Measurements from ENCODE around the gene STARD9. TPM values are rescaled to one million over a fixed set of nuclear protein-coding genes. Genes with fewer than 3 reads are reported as not detected.

The STARD9 gene
- total and polyA plus RNA-seq, 2 experiments from 2014 or later: 1.8 to 6.2 TPM

- no peak overlapping the region for H3K4me3 Mint-ChIP-seq
- Histone ChIP-seq H3K79me2 (replicated peaks; ENCODE audit: insufficient read depth) (no peaks in the 10 kb centered on the region), H3K9me2 (ENCODE audit: insufficient read depth) (0 out of 2 replicates have a peak, but pooled peaks cover 6% of the 10 kb centered on the region), H3K27ac (ENCODE audit: low read depth) (no peak overlapping the region), H3K36me3 (ENCODE audit: insufficient read depth) (no peaks in the 10 kb centered on the region), H4K20me1 (replicated peaks; ENCODE audit: insufficient read depth) (no peaks in the 10 kb centered on the region), H3F3A (replicated peaks; ENCODE audit: low read depth) (no peaks in the 10 kb centered on the region), H3K27me3 (ENCODE audit: insufficient read depth) (no peaks in the 10 kb centered on the region), H3K4me1 (ENCODE audit: insufficient read depth) (no peaks in the 10 kb centered on the region), H3K4me2 (no peak overlapping the region), H3K4me3 (no peak overlapping the region), H2AFZ (no peak overlapping the region)
- TF ChIP-seq ZNF114 (CRISPR knock-in tag; IDR thresholded peaks at IDR 0.05) (no peak), CREB1 (CRISPR knock-in tag; IDR thresholded peaks at IDR 0.05; ENCODE audit: low read depth) (no peak), EZH2 (IDR thresholded peaks at IDR 0.05; ENCODE audit: low read depth, unreplicated experiment) (no peak)
- TF ChIP-seq, protein P1, sequence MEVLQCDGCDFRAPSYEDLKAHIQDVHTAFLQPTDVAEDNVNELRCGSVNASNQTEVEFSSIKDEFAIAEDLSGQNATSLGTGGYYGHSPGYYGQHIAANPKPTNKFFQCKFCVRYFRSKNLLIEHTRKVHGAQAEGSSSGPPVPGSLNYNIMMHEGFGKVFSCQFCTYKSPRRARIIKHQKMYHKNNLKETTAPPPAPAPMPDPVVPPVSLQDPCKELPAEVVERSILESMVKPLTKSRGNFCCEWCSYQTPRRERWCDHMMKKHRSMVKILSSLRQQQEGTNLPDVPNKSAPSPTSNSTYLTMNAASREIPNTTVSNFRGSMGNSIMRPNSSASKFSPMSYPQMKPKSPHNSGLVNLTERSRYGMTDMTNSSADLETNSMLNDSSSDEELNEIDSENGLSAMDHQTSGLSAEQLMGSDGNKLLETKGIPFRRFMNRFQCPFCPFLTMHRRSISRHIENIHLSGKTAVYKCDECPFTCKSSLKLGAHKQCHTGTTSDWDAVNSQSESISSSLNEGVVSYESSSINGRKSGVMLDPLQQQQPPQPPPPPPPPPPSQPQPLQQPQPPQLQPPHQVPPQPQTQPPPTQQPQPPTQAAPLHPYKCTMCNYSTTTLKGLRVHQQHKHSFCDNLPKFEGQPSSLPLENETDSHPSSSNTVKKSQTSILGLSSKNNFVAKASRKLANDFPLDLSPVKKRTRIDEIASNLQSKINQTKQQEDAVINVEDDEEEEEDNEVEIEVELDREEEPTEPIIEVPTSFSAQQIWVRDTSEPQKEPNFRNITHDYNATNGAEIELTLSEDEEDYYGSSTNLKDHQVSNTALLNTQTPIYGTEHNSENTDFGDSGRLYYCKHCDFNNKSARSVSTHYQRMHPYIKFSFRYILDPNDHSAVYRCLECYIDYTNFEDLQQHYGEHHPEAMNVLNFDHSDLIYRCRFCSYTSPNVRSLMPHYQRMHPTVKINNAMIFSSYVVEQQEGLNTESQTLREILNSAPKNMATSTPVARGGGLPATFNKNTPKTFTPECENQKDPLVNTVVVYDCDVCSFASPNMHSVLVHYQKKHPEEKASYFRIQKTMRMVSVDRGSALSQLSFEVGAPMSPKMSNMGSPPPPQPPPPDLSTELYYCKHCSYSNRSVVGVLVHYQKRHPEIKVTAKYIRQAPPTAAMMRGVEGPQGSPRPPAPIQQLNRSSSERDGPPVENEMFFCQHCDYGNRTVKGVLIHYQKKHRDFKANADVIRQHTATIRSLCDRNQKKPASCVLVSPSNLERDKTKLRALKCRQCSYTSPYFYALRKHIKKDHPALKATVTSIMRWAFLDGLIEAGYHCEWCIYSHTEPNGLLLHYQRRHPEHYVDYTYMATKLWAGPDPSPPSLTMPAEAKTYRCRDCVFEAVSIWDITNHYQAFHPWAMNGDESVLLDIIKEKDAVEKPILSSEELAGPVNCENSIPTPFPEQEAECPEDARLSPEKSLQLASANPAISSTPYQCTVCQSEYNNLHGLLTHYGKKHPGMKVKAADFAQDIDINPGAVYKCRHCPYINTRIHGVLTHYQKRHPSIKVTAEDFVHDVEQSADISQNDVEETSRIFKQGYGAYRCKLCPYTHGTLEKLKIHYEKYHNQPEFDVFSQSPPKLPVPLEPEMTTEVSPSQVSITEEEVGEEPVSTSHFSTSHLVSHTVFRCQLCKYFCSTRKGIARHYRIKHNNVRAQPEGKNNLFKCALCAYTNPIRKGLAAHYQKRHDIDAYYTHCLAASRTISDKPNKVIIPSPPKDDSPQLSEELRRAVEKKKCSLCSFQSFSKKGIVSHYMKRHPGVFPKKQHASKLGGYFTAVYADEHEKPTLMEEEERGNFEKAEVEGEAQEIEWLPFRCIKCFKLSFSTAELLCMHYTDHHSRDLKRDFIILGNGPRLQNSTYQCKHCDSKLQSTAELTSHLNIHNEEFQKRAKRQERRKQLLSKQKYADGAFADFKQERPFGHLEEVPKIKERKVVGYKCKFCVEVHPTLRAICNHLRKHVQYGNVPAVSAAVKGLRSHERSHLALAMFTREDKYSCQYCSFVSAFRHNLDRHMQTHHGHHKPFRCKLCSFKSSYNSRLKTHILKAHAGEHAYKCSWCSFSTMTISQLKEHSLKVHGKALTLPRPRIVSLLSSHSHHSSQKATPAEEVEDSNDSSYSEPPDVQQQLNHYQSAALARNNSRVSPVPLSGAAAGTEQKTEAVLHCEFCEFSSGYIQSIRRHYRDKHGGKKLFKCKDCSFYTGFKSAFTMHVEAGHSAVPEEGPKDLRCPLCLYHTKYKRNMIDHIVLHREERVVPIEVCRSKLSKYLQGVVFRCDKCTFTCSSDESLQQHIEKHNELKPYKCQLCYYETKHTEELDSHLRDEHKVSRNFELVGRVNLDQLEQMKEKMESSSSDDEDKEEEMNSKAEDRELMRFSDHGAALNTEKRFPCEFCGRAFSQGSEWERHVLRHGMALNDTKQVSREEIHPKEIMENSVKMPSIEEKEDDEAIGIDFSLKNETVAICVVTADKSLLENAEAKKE (CRISPR knock-in tag; IDR thresholded peaks at IDR 0.05): no peak
- H3K27me3 Mint-ChIP-seq (ENCODE audit: insufficient read depth, low read depth, poor library complexity): peaks cover 8% of the 10 kb centered on the region
- H3K36me3 Mint-ChIP-seq (ENCODE audit: low read depth): peaks cover 8% of the 10 kb centered on the region; the same call in 2 of the 3 replicates
- H3K27ac Mint-ChIP-seq: no peak overlapping the region
- no peak for DNase-seq (ENCODE audit: low spot score)
- no peaks in the 10 kb centered on the region for H3K4me1 Mint-ChIP-seq
- no peaks in the 10 kb centered on the region; the same call in 2 of the 3 replicates for H3K9me3 Mint-ChIP-seq
- no peak for ATAC-seq
These were observed 121.2 kb downstream of the STARD9 start for GRCh38 chr15:42696626-42697025.

DNA sequence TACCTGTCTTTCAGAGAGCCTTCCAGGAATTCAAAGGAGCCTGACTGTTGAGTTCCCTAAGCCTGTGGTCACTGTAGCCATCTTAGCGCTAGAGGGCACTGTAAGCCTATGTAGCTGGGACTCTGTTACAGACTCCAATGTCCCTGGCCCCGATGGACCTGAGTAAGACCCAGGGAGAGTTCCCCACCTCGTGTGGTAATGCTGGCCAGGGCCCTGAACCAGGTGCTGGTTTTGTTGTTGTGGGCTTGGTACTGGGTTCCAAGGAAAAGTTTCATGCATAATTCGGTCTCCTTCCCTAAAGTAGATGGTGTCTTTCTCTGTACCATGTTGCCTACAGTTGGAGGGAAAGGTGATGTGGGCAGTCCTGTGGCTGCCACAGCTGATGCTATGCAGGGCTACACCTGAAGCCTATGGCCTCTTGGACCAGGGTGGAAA is 129.1 kb downstream of the STARD9 start:
- Histone ChIP-seq H3K9me2 (ENCODE audit: insufficient read depth) (0 out of 2 replicates have a peak, but pooled peaks cover 6% of the 10 kb centered on the region), H3K27ac (ENCODE audit: low read depth) (no peak overlapping the region), H3K4me3 (no peak overlapping the region), H3K79me2 (replicated peaks; ENCODE audit: insufficient read depth) (no peaks in the 10 kb centered on the region), H3K36me3 (ENCODE audit: insufficient read depth) (no peaks in the 10 kb centered on the region), H3K4me1 (ENCODE audit: insufficient read depth) (no peaks in the 10 kb centered on the region), H4K20me1 (replicated peaks; ENCODE audit: insufficient read depth) (no peaks in the 10 kb centered on the region; the same call in 1 of the 2 replicates), H3F3A (replicated peaks; ENCODE audit: low read depth) (no peaks in the 10 kb centered on the region), H3K27me3 (ENCODE audit: insufficient read depth) (no peaks in the 10 kb centered on the region), H2AFZ (no peak overlapping the region), H3K4me2 (no peak overlapping the region)
- H3K36me3 Mint-ChIP-seq (ENCODE audit: low read depth): peaks cover 7% of the 10 kb centered on the region; the same call in 2 of the 3 replicates
- H3K4me3 Mint-ChIP-seq: no peak overlapping the region
- TF ChIP-seq JUNB (IDR thresholded peaks at IDR 0.05; ENCODE audit: unreplicated experiment): no peak
- TF ChIP-seq, protein P2, sequence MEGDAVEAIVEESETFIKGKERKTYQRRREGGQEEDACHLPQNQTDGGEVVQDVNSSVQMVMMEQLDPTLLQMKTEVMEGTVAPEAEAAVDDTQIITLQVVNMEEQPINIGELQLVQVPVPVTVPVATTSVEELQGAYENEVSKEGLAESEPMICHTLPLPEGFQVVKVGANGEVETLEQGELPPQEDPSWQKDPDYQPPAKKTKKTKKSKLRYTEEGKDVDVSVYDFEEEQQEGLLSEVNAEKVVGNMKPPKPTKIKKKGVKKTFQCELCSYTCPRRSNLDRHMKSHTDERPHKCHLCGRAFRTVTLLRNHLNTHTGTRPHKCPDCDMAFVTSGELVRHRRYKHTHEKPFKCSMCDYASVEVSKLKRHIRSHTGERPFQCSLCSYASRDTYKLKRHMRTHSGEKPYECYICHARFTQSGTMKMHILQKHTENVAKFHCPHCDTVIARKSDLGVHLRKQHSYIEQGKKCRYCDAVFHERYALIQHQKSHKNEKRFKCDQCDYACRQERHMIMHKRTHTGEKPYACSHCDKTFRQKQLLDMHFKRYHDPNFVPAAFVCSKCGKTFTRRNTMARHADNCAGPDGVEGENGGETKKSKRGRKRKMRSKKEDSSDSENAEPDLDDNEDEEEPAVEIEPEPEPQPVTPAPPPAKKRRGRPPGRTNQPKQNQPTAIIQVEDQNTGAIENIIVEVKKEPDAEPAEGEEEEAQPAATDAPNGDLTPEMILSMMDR (conservative IDR thresholded peaks at IDR 0.05; ENCODE audit: low read depth in 2 of 2): peak; percentile 87 to 97
- DNase-seq (ENCODE audit: low spot score) (peak; percentile 92), ATAC-seq (peak; percentile 100)
- H3K4me1 Mint-ChIP-seq: no peaks in the 10 kb centered on the region
- H3K27me3 Mint-ChIP-seq (ENCODE audit: insufficient read depth, low read depth, poor library complexity): no peaks in the 10 kb centered on the region
- no peaks in the 10 kb centered on the region; the same call in 2 of the 3 replicates for H3K9me3 Mint-ChIP-seq
- H3K27ac Mint-ChIP-seq: no peak overlapping the region

Data from GM23338 (cell line).